ENCODE data around the gene BZW1.

The BZW1 gene

GRCh38 chr2:200839513-200839912 lies 27.8 kb downstream of the BZW1 start:
- Mint-ChIP-seq H3K36me3 (ENCODE audit: low read depth) (no peaks in the 10 kb centered on the region), H3K27ac (no peak overlapping the region), H3K9me3 (peaks cover 19% of the 10 kb centered on the region), H3K27me3 (ENCODE audit: low read depth) (no peaks in the 10 kb centered on the region), H3K4me1 (ENCODE audit: low read depth) (no peaks in the 10 kb centered on the region), H3K4me3 (no peak overlapping the region)

- no peaks in the 10 kb centered on the region for H3K27me3 Mint-ChIP-seq (ENCODE audit: low read depth)
- H3K27ac Mint-ChIP-seq, result no peak overlapping the region
- H3K4me3 Mint-ChIP-seq, result no peak overlapping the region
- peaks cover 2% of the 10 kb centered on the region for H3K4me1 Mint-ChIP-seq (ENCODE audit: low read depth)
- H3K36me3 Mint-ChIP-seq (ENCODE audit: low read depth), result no peaks in the 10 kb centered on the region
- H3K9me3 Mint-ChIP-seq, result no peaks in the 10 kb centered on the region
Observed at GRCh38 chr2:200843993-200844948, 32.6 kb downstream of the BZW1 start.

- Mint-ChIP-seq H3K9me3 (no peaks in the 10 kb centered on the region), H3K27ac (no peak overlapping the region), H3K4me1 (ENCODE audit: low read depth) (peaks cover 2% of the 10 kb centered on the region), H3K4me3 (no peak overlapping the region), H3K27me3 (ENCODE audit: low read depth) (no peaks in the 10 kb centered on the region), H3K36me3 (ENCODE audit: low read depth) (no peaks in the 10 kb centered on the region)
Observed at GRCh38 chr2:200845194-200845593, 33.5 kb downstream of the BZW1 start.

- no peaks in the 10 kb centered on the region for H3K9me3 Mint-ChIP-seq
- H3K4me1 Mint-ChIP-seq (ENCODE audit: low read depth), result peaks cover 2% of the 10 kb centered on the region
- H3K4me3 Mint-ChIP-seq, result no peak overlapping the region
- H3K36me3 Mint-ChIP-seq (ENCODE audit: low read depth), result peaks cover 4% of the 10 kb centered on the region
- H3K27ac Mint-ChIP-seq, result no peak overlapping the region
- no peaks in the 10 kb centered on the region for H3K27me3 Mint-ChIP-seq (ENCODE audit: low read depth)
Observed at GRCh38 chr2:200845669-200846325, 34.1 kb downstream of the BZW1 start.

- peaks cover 15% of the 10 kb centered on the region for H3K36me3 Mint-ChIP-seq (ENCODE audit: low read depth)
- H3K27me3 Mint-ChIP-seq (ENCODE audit: low read depth), result no peaks in the 10 kb centered on the region
- H3K9me3 Mint-ChIP-seq, result no peaks in the 10 kb centered on the region
- H3K4me1 Mint-ChIP-seq (ENCODE audit: low read depth), result peaks cover 7% of the 10 kb centered on the region
- H3K27ac Mint-ChIP-seq, result no peak overlapping the region
- H3K4me3 Mint-ChIP-seq, result no peak overlapping the region
Observed at GRCh38 chr2:200847269-200847668, 35.6 kb downstream of the BZW1 start.

GRCh38 chr2:200847939-200848338 lies 36.2 kb downstream of the BZW1 start:
- Mint-ChIP-seq H3K36me3 (ENCODE audit: low read depth) (peaks cover 22% of the 10 kb centered on the region), H3K27ac (no peak overlapping the region), H3K4me3 (no peak overlapping the region), H3K27me3 (ENCODE audit: low read depth) (no peaks in the 10 kb centered on the region), H3K9me3 (no peaks in the 10 kb centered on the region), H3K4me1 (ENCODE audit: low read depth) (peaks cover 12% of the 10 kb centered on the region)

- Mint-ChIP-seq H3K27me3 (ENCODE audit: low read depth) (no peaks in the 10 kb centered on the region), H3K9me3 (no peaks in the 10 kb centered on the region), H3K27ac (no peak overlapping the region), H3K4me1 (ENCODE audit: low read depth) (peaks cover 12% of the 10 kb centered on the region), H3K4me3 (no peak overlapping the region), H3K36me3 (ENCODE audit: low read depth) (peaks cover 36% of the 10 kb centered on the region)
Observed at GRCh38 chr2:200850512-200851256, 39.0 kb downstream of the BZW1 start.

GRCh38 chr2:200851398-200852248 lies 39.9 kb downstream of the BZW1 start:
- Mint-ChIP-seq H3K27ac (no peak overlapping the region), H3K36me3 (ENCODE audit: low read depth) (peaks cover 41% of the 10 kb centered on the region), H3K9me3 (no peaks in the 10 kb centered on the region)

GRCh38 chr2:200852605-200853004 lies 40.9 kb downstream of the BZW1 start:
- Mint-ChIP-seq H3K36me3 (ENCODE audit: low read depth) (peaks cover 50% of the 10 kb centered on the region), H3K27ac (no peak overlapping the region), H3K9me3 (no peaks in the 10 kb centered on the region), H3K27me3 (ENCODE audit: low read depth) (no peaks in the 10 kb centered on the region), H3K4me3 (no peak overlapping the region), H3K4me1 (ENCODE audit: low read depth) (peaks cover 18% of the 10 kb centered on the region)

More at GRCh38 chr2:200851398-200852248, 39.9 kb downstream of the BZW1 start:
- no peak overlapping the region for H3K4me3 Mint-ChIP-seq
- no peaks in the 10 kb centered on the region for H3K27me3 Mint-ChIP-seq (ENCODE audit: low read depth)
- peaks cover 14% of the 10 kb centered on the region for H3K4me1 Mint-ChIP-seq (ENCODE audit: low read depth)

- Mint-ChIP-seq H3K9me3 (no peaks in the 10 kb centered on the region), H3K27ac (no peak overlapping the region), H3K27me3 (ENCODE audit: low read depth) (no peaks in the 10 kb centered on the region), H3K36me3 (ENCODE audit: low read depth) (peaks cover 68% of the 10 kb centered on the region), H3K4me3 (no peak overlapping the region), H3K4me1 (ENCODE audit: low read depth) (peaks cover 41% of the 10 kb centered on the region)
Observed at GRCh38 chr2:200856806-200857205, 45.1 kb downstream of the BZW1 start.

- Mint-ChIP-seq H3K9me3 (no peaks in the 10 kb centered on the region), H3K4me3 (peak overlapping the region; percentile 81), H3K4me1 (ENCODE audit: low read depth) (peaks cover 44% of the 10 kb centered on the region)
Observed at GRCh38 chr2:200860092-200860795, 48.5 kb downstream of the BZW1 start.

GRCh38 chr2:200861617-200862155 lies 50.0 kb downstream of the BZW1 start:
- H3K36me3 Mint-ChIP-seq (ENCODE audit: low read depth), result peaks cover 58% of the 10 kb centered on the region
- peak overlapping the region; percentile 96 for H3K4me3 Mint-ChIP-seq
- peaks cover 40% of the 10 kb centered on the region for H3K4me1 Mint-ChIP-seq (ENCODE audit: low read depth)
- H3K27me3 Mint-ChIP-seq (ENCODE audit: low read depth), result no peaks in the 10 kb centered on the region
- peak overlapping the region; percentile 99 for H3K27ac Mint-ChIP-seq
- H3K9me3 Mint-ChIP-seq, result no peaks in the 10 kb centered on the region

More at GRCh38 chr2:200860092-200860795, 48.5 kb downstream of the BZW1 start:
- Mint-ChIP-seq H3K36me3 (ENCODE audit: low read depth) (peaks cover 64% of the 10 kb centered on the region), H3K27me3 (ENCODE audit: low read depth) (no peaks in the 10 kb centered on the region), H3K27ac (peak overlapping the region; percentile 79)

- peak overlapping the region; percentile 96 for H3K4me3 Mint-ChIP-seq
- H3K27me3 Mint-ChIP-seq (ENCODE audit: low read depth), result no peaks in the 10 kb centered on the region
- H3K27ac Mint-ChIP-seq, result peak overlapping the region; percentile 99
- H3K4me1 Mint-ChIP-seq (ENCODE audit: low read depth), result peaks cover 39% of the 10 kb centered on the region
- no peaks in the 10 kb centered on the region for H3K9me3 Mint-ChIP-seq
- peaks cover 52% of the 10 kb centered on the region for H3K36me3 Mint-ChIP-seq (ENCODE audit: low read depth)
Observed at GRCh38 chr2:200862532-200863000, 50.9 kb downstream of the BZW1 start.
